ENCODE measurements around the gene AHRR. TPM values are rescaled to one million over a fixed set of nuclear protein-coding genes. Genes with fewer than 3 reads are reported as not detected.

The AHRR gene
- total RNA-seq, 1 donor from 2014 or later, result 10.5 TPM

DNA sequence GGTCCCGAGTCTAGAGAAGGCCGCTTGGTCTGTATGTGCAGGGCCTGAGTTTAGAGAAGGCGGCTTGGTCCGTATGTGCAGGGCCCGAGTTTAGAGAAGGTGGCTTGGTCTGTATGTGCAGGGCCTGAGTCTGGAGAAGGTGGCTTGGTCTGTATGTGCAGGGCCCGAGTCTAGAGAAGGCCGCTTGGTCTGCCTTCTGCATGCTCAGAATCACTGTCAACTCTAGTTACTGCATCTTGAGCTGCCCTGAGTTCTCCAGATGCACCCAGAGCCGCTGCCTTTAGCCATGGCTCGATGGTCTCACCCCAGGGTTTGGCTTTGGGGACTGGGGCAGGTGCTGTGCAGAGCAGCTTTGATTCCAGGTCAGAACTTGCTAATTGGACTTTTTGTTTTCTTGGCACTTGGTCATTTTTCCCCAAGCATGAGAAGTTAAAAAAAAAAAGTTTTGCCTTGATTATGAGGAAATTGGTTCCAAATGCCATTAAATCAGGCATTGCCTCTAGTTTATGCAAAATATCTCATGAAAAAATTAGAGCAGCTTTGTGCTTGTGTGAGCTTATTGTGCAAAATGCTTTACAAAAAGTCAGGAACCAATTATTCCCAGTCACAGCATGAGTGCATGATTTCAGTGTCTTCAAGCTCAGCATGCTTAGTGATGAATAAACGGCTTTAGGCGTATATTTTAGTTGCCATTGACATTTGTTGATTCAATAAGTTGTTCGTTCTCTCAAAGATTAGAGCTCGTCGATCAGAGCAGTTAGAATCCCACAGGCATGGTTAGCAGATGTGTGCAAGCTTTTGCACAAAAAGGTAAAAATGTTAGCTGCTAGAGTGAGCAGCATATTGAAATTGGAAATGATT, 96.0 kb downstream of the AHRR start:
- Mint-ChIP-seq H3K4me1 (ENCODE audit: low read depth, unreplicated experiment) (peaks cover 20% of the 10 kb centered on the region), H3K36me3 (ENCODE audit: low read depth, unreplicated experiment) (peaks cover 6% of the 10 kb centered on the region), H3K27me3 (ENCODE audit: low read depth, unreplicated experiment) (no peaks in the 10 kb centered on the region), H3K27ac (ENCODE audit: unreplicated experiment) (no peak overlapping the region), H3K4me3 (ENCODE audit: unreplicated experiment) (no peak overlapping the region), H3K9me3 (ENCODE audit: unreplicated experiment) (peaks cover 1% of the 10 kb centered on the region)
- no peak overlapping the region for H3K4me2 ChIP-seq (ENCODE audit: low read length)
- FAIRE-seq, result no peak
- peaks cover 3% of the 10 kb centered on the region for H3K79me2 ChIP-seq (ENCODE audit: insufficient read depth, low read length)
- H4K20me1 ChIP-seq (ENCODE audit: insufficient read depth, low read length), result peaks cover 3% of the 10 kb centered on the region
- no peak overlapping the region for H3K9ac ChIP-seq (ENCODE audit: low read length)
- H2AFZ ChIP-seq (ENCODE audit: low read depth, low read length), result no peak overlapping the region
- TF ChIP-seq, protein P1, sequence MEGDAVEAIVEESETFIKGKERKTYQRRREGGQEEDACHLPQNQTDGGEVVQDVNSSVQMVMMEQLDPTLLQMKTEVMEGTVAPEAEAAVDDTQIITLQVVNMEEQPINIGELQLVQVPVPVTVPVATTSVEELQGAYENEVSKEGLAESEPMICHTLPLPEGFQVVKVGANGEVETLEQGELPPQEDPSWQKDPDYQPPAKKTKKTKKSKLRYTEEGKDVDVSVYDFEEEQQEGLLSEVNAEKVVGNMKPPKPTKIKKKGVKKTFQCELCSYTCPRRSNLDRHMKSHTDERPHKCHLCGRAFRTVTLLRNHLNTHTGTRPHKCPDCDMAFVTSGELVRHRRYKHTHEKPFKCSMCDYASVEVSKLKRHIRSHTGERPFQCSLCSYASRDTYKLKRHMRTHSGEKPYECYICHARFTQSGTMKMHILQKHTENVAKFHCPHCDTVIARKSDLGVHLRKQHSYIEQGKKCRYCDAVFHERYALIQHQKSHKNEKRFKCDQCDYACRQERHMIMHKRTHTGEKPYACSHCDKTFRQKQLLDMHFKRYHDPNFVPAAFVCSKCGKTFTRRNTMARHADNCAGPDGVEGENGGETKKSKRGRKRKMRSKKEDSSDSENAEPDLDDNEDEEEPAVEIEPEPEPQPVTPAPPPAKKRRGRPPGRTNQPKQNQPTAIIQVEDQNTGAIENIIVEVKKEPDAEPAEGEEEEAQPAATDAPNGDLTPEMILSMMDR (IDR thresholded peaks at IDR 0.05; ENCODE audit: insufficient read depth, low read depth, low read length), result no peak
- TF ChIP-seq EZH2 (IDR thresholded peaks at IDR 0.05; ENCODE audit: insufficient read depth, low read length), result no peak
- no peaks in the 10 kb centered on the region for H3K4me1 ChIP-seq (ENCODE audit: insufficient read depth, low read length)
- H3K27me3 ChIP-seq (ENCODE audit: insufficient read depth, low read length), result no peaks in the 10 kb centered on the region
- H3K36me3 ChIP-seq (ENCODE audit: insufficient read depth, low read length), result no peaks in the 10 kb centered on the region
- no peak overlapping the region for H3K27ac ChIP-seq (ENCODE audit: low read depth, low read length)
- no peak for DNase-seq (ENCODE audit: low read depth)
- no peaks in the 10 kb centered on the region for H3K9me3 ChIP-seq (ENCODE audit: insufficient read depth, low read depth, low read length)
- H3K4me3 ChIP-seq (ENCODE audit: insufficient read depth, low read depth, low read length), result no peak overlapping the region

DNA sequence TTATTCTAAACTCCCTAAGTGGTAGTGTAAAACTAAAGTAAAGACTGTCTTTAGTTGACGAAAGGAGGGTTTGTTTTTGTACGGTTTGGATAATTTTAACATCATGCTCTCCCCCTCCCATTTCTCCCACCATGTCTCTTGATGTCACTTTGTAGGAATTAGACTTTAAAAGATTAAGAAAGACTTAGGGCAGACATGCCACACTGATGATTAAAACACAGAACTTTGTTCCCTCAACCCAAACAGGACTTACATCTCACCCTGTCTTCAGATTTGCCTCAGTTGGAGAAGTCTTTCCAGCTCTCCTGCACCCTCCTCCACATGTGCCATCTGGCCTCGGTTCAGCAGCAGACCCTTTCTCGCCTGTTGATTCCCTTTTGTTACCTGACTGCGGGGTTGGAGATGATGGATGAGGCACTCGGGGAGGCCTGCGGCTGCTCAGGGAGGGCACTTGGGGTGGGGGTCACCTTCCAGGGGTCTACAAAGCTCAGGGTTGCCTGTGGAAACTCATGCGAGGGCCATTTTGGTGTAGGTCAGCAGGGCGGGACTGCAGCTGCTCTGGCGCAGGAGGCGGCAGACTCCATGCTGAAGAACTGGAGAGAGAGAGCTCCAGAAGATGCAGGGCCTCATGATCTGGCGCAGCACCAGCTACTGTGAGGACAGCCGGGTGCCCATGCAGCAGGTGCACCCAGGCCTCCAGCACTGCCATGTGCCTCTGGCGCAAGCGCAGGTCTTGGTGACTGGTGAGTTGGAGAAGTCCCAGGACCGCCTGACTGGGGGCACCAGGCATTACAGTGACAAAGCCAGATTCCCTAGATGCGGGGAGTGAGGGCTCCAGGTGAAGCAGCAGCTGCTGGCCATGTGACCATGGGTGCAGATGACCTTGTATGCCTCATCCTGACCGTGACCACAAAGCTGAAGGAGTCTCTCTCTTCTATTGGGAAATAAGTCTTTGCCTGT, 96.9 kb downstream of the AHRR start:
- no peak overlapping the region for H3K27ac ChIP-seq (ENCODE audit: low read depth, low read length)
- H3K4me3 Mint-ChIP-seq (ENCODE audit: unreplicated experiment), result no peak overlapping the region
- peaks cover 12% of the 10 kb centered on the region for H3K36me3 Mint-ChIP-seq (ENCODE audit: low read depth, unreplicated experiment)
- H3K9me3 ChIP-seq (ENCODE audit: insufficient read depth, low read depth, low read length), result no peaks in the 10 kb centered on the region
- H3K27me3 ChIP-seq (ENCODE audit: insufficient read depth, low read length), result no peaks in the 10 kb centered on the region
- H2AFZ ChIP-seq (ENCODE audit: low read depth, low read length), result no peak overlapping the region
- no peak overlapping the region for H3K4me3 ChIP-seq (ENCODE audit: insufficient read depth, low read depth, low read length)
- peaks cover 15% of the 10 kb centered on the region for H3K4me1 Mint-ChIP-seq (ENCODE audit: low read depth, unreplicated experiment)
- H3K9me3 Mint-ChIP-seq (ENCODE audit: unreplicated experiment), result peaks cover 1% of the 10 kb centered on the region
- peaks cover 3% of the 10 kb centered on the region for H4K20me1 ChIP-seq (ENCODE audit: insufficient read depth, low read length)
- peaks cover 2% of the 10 kb centered on the region for H3K27me3 Mint-ChIP-seq (ENCODE audit: low read depth, unreplicated experiment)
- TF ChIP-seq EZH2 (IDR thresholded peaks at IDR 0.05; ENCODE audit: insufficient read depth, low read length), result no peak
- TF ChIP-seq, protein P1 (IDR thresholded peaks at IDR 0.05; ENCODE audit: insufficient read depth, low read depth, low read length), result no peak
- no peaks in the 10 kb centered on the region for H3K36me3 ChIP-seq (ENCODE audit: insufficient read depth, low read length)
- H3K4me2 ChIP-seq (ENCODE audit: low read length), result no peak overlapping the region
- H3K79me2 ChIP-seq (ENCODE audit: insufficient read depth, low read length), result peaks cover 3% of the 10 kb centered on the region
- DNase-seq (ENCODE audit: low read depth) (no peak), FAIRE-seq (no peak)
- no peaks in the 10 kb centered on the region for H3K4me1 ChIP-seq (ENCODE audit: insufficient read depth, low read length)
- H3K27ac Mint-ChIP-seq (ENCODE audit: unreplicated experiment), result no peak overlapping the region
- no peak overlapping the region for H3K9ac ChIP-seq (ENCODE audit: low read length)
